ENCODE results near the gene MAPK8IP3.

MAPK8IP3 gene

GRCh38 chr16:1734123-1734522, 28.1 kb downstream of the MAPK8IP3 start:
- DNase-seq (ENCODE audit: low read depth in 2 of 2, low spot score in 1 of 2): no peak

DNA sequence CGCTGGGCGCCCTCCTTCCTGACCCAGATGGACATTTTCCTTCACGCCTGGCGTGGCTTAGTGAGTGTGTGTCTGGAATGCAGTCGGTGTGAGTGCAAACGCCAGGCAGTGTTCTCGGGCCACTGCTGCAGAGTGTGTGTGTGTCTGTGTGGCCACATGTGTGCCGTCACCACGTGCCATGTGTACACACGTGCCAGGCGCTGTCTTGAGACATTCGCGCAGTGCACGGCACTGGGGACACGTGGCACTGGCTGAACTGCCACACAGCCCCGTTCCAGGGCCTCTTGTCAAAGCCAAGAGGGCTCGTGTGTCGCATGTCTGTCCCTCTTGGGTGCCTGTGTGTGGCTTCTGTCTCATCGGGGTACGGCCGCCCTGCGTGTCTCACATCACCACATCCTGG, 28.8 kb downstream of the MAPK8IP3 start:
- DNase-seq (ENCODE audit: low read depth in 2 of 2, low spot score in 1 of 2): no peak

DNA sequence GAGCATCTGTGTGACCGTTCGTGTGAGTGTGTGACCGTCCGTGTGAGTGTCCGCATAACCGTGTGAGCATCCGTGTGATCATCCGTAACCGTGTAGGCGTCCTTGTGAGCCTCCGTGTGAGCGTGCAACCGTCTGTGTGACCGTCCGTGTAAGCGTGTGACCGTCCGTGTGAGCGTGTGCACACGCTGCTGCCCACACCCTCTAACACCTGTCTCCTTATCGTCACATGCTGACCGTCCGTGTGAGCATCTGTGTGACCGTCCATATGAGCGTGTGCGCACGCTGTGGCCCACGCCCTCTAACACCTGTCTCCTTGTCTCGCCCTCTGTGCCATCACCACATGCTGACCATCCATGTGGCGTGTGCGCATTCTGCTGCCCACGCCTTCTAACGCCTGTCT, 34.2 kb downstream of the MAPK8IP3 start:
- no peak for DNase-seq (ENCODE audit: low read depth in 2 of 2, low spot score in 1 of 2)

- no peak for DNase-seq (ENCODE audit: low read depth in 2 of 2, low spot score in 1 of 2)
Measured at GRCh38 chr16:1740781-1741490, 34.9 kb downstream of the MAPK8IP3 start.

- no peak for DNase-seq (ENCODE audit: low read depth in 2 of 2, low spot score in 1 of 2)
Measured at GRCh38 chr16:1741553-1742165, 35.7 kb downstream of the MAPK8IP3 start.

GRCh38 chr16:1743376-1744337, 37.7 kb downstream of the MAPK8IP3 start:
- no peak for DNase-seq (ENCODE audit: low read depth in 2 of 2, low spot score in 1 of 2)

GRCh38 chr16:1744338-1744840, 38.4 kb downstream of the MAPK8IP3 start:
- no peak for DNase-seq (ENCODE audit: low read depth in 2 of 2, low spot score in 1 of 2)

DNA sequence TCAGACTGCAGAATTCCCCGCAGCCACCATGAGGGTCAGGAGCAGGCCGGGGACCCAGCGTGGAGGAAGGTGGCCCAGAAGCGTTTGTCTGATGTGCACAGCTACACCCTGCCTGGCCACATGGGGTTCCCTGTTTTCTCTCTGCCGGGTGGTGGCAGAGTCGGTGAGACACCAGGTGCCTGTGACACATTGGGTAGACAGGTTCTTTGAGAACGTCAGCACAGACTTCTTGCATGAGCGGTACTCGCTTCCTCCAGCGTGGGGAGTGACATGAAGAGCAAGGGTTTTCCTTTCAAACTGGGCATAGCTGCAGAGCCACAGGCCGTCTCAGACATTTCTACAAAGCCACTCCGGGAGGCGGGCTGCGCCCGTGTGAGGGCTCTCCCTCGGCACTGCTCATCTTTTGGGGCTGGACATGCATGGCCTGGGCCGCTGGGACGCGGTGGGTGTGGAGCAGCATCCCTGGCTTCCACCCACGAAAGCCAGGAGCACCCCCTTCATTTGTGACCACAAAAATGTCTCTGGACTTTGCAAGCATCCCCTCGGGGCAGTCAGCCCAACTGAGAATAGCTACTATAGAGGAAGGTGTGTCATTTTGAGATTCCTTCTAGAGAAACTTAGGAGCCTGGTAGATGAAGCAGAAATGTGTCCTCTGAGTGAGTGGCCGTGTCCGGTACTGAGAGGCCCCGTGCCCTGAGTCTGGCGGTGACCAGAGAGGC, 39.3 kb downstream of the MAPK8IP3 start:
- no peak for DNase-seq (ENCODE audit: low read depth in 2 of 2, low spot score in 1 of 2)

GRCh38 chr16:1745900-1746692, 40.1 kb downstream of the MAPK8IP3 start:
- DNase-seq (ENCODE audit: low read depth in 2 of 2, low spot score in 1 of 2): no peak

GRCh38 chr16:1746693-1747195, 40.7 kb downstream of the MAPK8IP3 start:
- no peak for DNase-seq (ENCODE audit: low read depth in 2 of 2, low spot score in 1 of 2)

- no peak for DNase-seq (ENCODE audit: low read depth in 2 of 2, low spot score in 1 of 2)
Measured at GRCh38 chr16:1747934-1748333, 41.9 kb downstream of the MAPK8IP3 start.

GRCh38 chr16:1749152-1750117, 43.4 kb downstream of the MAPK8IP3 start:
- no peak for DNase-seq (ENCODE audit: low read depth in 2 of 2, low spot score in 1 of 2)

DNA sequence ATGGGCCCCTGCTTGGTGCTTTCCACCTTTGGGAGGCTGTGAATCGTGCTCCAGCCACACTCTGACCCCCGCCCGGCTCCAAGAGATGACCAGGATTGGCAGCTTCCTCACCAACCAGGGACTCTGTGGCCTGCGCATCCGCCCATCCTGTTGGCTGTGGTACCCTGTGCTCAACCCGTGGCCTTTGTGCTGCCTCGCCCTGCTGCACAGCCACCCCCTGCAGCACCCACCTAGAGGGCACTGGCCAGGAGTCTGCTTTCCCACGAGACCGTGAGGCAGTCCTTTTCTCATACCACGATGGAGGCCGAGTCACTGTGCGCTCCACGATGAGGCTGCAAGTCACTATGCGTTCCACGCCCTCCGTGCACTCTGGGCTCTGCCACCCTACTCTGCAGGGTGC, 46.0 kb downstream of the MAPK8IP3 start:
- no peak for DNase-seq (ENCODE audit: low read depth in 2 of 2, low spot score in 1 of 2)

- DNase-seq (ENCODE audit: low read depth in 2 of 2, low spot score in 1 of 2): no peak
Measured at GRCh38 chr16:1752853-1753252, 46.9 kb downstream of the MAPK8IP3 start.

- no peak for DNase-seq (ENCODE audit: low read depth in 2 of 2, low spot score in 1 of 2)
Measured at GRCh38 chr16:1754204-1754603, 48.2 kb downstream of the MAPK8IP3 start.

DNA sequence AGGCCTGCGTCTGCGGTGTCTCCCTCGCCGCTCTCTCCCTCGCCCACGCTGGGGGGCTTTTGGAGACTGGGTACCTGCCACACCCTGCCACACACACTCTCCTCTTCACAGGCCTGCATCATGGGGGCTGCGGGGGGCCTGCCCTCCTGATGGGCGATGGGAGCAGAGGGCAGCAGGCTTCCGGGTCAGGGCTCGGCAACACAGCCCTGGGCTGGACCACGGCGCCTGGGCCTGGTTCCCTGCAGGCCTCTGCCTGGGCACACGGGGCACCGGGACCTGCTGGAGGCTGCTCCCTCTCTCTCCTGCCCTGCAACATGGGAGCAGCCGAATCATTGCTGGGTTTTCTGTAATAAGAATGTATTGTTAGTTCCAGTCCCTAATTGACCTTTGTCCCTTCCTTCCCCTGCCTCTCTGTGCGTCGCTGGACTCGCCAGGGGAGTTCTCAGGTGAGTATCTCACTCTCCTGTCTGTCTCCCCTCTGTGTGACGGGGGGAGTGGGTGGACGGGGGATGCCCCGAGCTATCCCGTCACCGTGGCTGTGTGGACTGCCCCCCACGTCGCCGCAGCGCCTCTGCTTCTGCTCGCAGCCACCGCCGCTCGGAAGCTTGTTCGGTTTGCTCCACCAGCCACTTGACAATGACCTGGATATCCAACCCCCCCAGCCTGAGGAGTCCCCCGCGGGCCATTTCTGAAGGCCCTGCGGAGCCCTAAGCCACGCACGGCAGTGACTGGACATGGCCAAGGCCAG, 51.9 kb downstream of the MAPK8IP3 start:
- no peak for DNase-seq (ENCODE audit: low read depth in 2 of 2, low spot score in 1 of 2)

DNA sequence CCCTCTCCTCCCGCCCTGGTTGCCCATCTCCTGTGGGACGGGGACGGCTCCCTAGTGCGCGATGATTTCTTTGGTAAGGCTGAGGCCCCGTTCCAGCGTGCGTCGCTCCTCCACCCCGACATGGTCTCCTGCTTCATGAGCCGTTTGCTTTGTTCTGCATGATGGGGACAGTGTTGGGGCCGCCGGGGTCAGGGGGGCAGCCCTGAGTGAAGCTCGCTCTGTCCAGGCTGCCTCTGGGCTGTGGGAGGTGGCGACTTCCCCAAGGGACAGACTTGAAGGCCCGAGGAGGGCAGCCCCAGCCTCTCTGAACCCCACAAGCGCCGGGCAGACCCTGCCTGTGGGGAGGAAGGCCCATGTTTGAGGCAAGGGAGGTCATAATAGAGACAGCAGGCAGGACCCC, 52.9 kb downstream of the MAPK8IP3 start:
- DNase-seq (ENCODE audit: low read depth in 2 of 2, low spot score in 1 of 2): no peak

- DNase-seq (ENCODE audit: low read depth in 2 of 2, low spot score in 1 of 2): no peak
Measured at GRCh38 chr16:1759511-1759910, 53.5 kb downstream of the MAPK8IP3 start.

Measured in stimulated activated CD8-positive, alpha-beta memory T cell treated with anti-CD3 and anti-CD28 coated beads, Interleukin-4, amount 100 ng/mL, for 4 hours (primary cell).